Heart right ventricle (tissue), 16 donors: ENCODE results near the gene MRM2. TPM values are rescaled to one million over a fixed set of nuclear protein-coding genes. Genes with fewer than 3 reads are reported as not detected.

ENCODE experiments used
- ATAC-seq, 8 donors: fragments of 200-7000 bp; cut with Tn5 transposase; one replicate each; pipeline ENCODE4 v1.9.1; 2020; ENCODE audit warnings: mild to moderate bottlenecking in 8 of 8, moderate library complexity in 8 of 8, moderate number of reproducible peaks in 1 of 8
- DNase-seq, 2 donors: peaks; one replicate each; pipeline ENCODE4 v3.0.0-alpha.2; 2020
- H3K27ac ChIP-seq, 10 donors: fragments of 200-600 bp; sonication (generic) in 2 of 10; one replicate each; pipeline versions ENCODE4 v1.5.0 to v1.8.0; 2020 to 2022; ENCODE audit warnings: mild to moderate bottlenecking in 3 of 10
- H3K27me3 ChIP-seq, 7 donors: fragments of 200-600 bp; one replicate each; pipeline ENCODE4 v1.8.0; 2021 to 2022; ENCODE audit warnings: mild to moderate bottlenecking in 2 of 7
- H3K36me3 ChIP-seq, 9 donors: fragments of 200-600 bp; sonication (generic) in 1 of 9; one replicate each; pipeline versions ENCODE4 v1.5.0 to v1.8.0; 2020 to 2022; ENCODE audit warnings: mild to moderate bottlenecking in 2 of 9
- H3K4me1 ChIP-seq, 9 donors: fragments of 200-600 bp; sonication (generic) in 1 of 9; one replicate each; pipeline versions ENCODE4 v1.5.0 to v1.8.0; 2020 to 2022; ENCODE audit warnings: mild to moderate bottlenecking in 4 of 9
- H3K4me3 ChIP-seq, 10 donors: fragments of 200-600 bp; sonication (generic) in 2 of 10; one replicate each; pipeline versions ENCODE4 v1.5.0 to v1.8.0; 2020 to 2022; ENCODE audit warnings: mild to moderate bottlenecking in 7 of 10, moderate library complexity in 2 of 10
- H3K9me3 ChIP-seq, 11 donors: fragments of 200-600 bp in 10 of 11; sonication (generic) in 2 of 11; one replicate each; pipeline versions ENCODE4 v1.5.0 to v1.8.0; 2013 to 2022; ENCODE audit warnings: mild to moderate bottlenecking in 2 of 11, control low read depth in 1 of 11, moderate library complexity in 1 of 11
- WGBS, 2 donors: extraction: QIAGEN DNeasy Blood & Tissue Kit; methylation state at CpG; one replicate each; pipeline ENCODE4 v1.1.7; 2013; ENCODE audit warnings: inconsistent platforms in 1 of 2; 5-methylcytosine and 5-hydroxymethylcytosine counted together
- intact Hi-C, 10 donors: fragments of 100-400 bp; cut with DNase I; formaldehyde crosslinking; loops; one replicate each; pipeline versions ENCODE4 v1.11.1 to v1.14.2; 2022
- polyA plus RNA-seq, 2 donors: library from polyadenylated mRNA; stranded (reverse); fragments of 200-250 nt; gene quantifications; one replicate each; pipeline ENCODE4 v1.2.3, GENCODE V29; 2013
- total RNA-seq, 10 donors: library from RNA; stranded (reverse); fragmentation: NEBNext Ultra II Directional in 3 of 10; extraction: Animal tissue kit (Norgen Biotek cat#: 25700) in 3 of 10; gene quantifications; one replicate each; pipeline versions ENCODE4 v1.2.1 to v1.2.4, GENCODE V29; 2021 to 2023
- TF ChIP-seq, protein P1 (sequence below), 9 donors: fragments of 200-600 bp; sonication (generic) in 2 of 9; IDR thresholded peaks; one replicate each; pipeline versions ENCODE4 v1.5.0 to v1.8.0; 2021 to 2022; ENCODE audit warnings: antibody characterized with exemption in 9 of 9, mild to moderate bottlenecking in 5 of 9, moderate library complexity in 1 of 9
- donor health status: Arrhythmogenic right ventricular cardiomyopathy.
- donor health status: ischemic (EF 13 %, LVEDD 7.1; RV severe dilation, severe dysfunction).
- donor health status: healthy with polysubstance abuse.
- donor health status: DM: no; HTN: yes; CAD: no.
- donor health status: DM: no; HTN: no; CAD: no.
- donor health status: ischemic (EF 25% LVEDD 6.9; RV normal size, moderate dysfunction).
- donor health status: ischemic (EF 25% LVEDD 5.7; RV mildly dilated, moderate dysfunction).
- donor health status: healthy.
- donor health status: DM: yes; HTN: yes; CAD: no.
- donor health status: Ischemic cardiomyopathy.
- donor health status: ischemic (EF 35%, LVEDD 5.7; RV mildly dilated, moderate dysfunction).
- donor health status: nonischemic (EF 11% LVEDD 7.7; RV severe dilation, severe dysfunction).
- donor health status: DM: yes; HTN: yes; CAD: no.
- donor health status: PGD.
- donor health status: ischemic (EF 29% LVEDD 5.4; RV normal size, mild dysfunction).
- donor health status: nonischemic (EF 23%, LVEDD 6.1; RV moderate dilation, normal function).

The MRM2 gene
- total and polyA plus RNA-seq, 12 donors, result 14.2 to 25.0 (median 19.6) TPM

DNA sequence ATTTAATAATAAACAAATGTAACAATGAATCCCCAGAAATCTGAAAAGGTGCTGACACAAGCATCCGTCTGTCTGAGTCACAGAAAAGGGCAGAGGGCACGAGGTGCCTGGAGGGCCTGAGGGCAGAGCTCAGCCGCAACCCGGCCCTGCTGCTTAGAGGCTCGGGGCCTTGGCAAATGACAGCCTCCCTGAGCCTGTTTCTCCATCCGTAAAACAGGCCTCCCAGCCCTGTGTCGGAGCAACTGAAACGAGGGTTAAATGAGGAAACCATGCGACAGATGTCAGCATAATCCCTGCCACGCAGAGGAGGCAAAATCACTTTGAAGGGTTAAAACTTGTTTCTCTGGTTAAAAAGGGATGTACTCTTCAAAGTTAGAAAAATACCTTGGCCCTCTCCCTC lies 24.9 kb upstream of the MRM2 start:
- H3K36me3 ChIP-seq, result peaks cover 0 to 60% (median 19%) of the 10 kb centered on the region in 9 donors
- no peak overlapping the region for H3K27ac ChIP-seq
- intact Hi-C loops, result no loop called here
- no peak overlapping the region for H3K4me3 ChIP-seq
- H3K9me3 ChIP-seq, result no peaks in the 10 kb centered on the region
- H3K4me1 ChIP-seq, result peaks cover 0 to 26% (median 5%) of the 10 kb centered on the region in 9 donors
- ATAC-seq (no peak), DNase-seq (no peak)
- no peaks in the 10 kb centered on the region for H3K27me3 ChIP-seq
- 74 to 82% methylated on average over 10 of the region's 10 CpGs for WGBS, 2 donors
- TF ChIP-seq, protein P1, sequence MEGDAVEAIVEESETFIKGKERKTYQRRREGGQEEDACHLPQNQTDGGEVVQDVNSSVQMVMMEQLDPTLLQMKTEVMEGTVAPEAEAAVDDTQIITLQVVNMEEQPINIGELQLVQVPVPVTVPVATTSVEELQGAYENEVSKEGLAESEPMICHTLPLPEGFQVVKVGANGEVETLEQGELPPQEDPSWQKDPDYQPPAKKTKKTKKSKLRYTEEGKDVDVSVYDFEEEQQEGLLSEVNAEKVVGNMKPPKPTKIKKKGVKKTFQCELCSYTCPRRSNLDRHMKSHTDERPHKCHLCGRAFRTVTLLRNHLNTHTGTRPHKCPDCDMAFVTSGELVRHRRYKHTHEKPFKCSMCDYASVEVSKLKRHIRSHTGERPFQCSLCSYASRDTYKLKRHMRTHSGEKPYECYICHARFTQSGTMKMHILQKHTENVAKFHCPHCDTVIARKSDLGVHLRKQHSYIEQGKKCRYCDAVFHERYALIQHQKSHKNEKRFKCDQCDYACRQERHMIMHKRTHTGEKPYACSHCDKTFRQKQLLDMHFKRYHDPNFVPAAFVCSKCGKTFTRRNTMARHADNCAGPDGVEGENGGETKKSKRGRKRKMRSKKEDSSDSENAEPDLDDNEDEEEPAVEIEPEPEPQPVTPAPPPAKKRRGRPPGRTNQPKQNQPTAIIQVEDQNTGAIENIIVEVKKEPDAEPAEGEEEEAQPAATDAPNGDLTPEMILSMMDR (IDR thresholded peaks at IDR 0.05), result no peak

DNA sequence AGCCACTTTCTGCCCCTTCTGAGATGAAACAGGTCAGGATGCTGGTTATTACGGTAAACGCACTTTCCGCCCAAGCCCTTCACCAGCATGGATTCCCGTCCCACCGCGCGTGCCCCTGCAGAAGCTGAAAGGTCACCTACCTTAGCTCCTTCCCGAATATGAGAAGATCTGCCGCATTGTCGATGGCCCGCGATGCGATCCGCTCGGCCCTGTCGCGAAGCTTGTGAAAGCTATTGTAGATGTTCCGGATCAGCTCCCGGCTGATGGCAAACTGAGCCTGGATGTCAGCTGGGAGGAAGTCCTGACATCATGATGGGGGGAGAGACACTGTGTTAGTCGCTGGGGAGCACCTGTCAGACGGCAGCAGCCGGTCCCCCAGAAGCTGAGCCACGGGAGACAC lies 22.2 kb upstream of the MRM2 start:
- Histone ChIP-seq H3K36me3 (peaks cover 0 to 48% (median 12%) of the 10 kb centered on the region in 9 donors), H3K27me3 (no peaks in the 10 kb centered on the region), H3K9me3 (no peaks in the 10 kb centered on the region), H3K4me1 (peaks cover 0 to 10% (median 0%) of the 10 kb centered on the region in 9 donors), H3K4me3 (no peak overlapping the region), H3K27ac (no peak overlapping the region)
- intact Hi-C loops, result no loop called here
- TF ChIP-seq, protein P1 (IDR thresholded peaks at IDR 0.05), result no peak
- WGBS, 2 donors, result 96 to 99% methylated on average over 23 of the region's 23 CpGs
- DNase-seq (no peak), ATAC-seq (no peak)

DNA sequence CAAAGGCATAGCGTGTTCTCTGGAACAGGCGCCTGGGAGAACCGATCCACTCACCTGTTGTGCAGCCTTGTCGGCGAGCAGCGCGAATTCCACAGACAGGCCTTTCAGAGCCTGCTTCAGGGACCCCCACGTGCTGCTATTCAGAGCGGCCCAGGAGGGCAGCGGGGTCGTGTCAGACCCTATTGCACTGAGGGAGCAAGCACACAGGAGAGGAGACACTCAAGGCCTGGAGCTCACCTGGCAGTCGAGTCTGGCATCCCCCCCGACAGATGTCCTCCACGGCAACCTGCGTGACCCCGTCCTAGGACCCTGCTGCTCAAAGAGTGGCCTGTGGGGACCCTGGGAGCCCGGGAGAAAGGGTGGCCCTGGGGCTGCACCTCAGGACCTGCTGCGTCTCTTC lies 21.2 kb upstream of the MRM2 start:
- TF ChIP-seq, protein P1 (IDR thresholded peaks at IDR 0.05), result no peak
- peaks cover 0 to 53% (median 12%) of the 10 kb centered on the region in 9 donors for H3K36me3 ChIP-seq
- no peaks in the 10 kb centered on the region for H3K27me3 ChIP-seq
- ATAC-seq (no peak), DNase-seq (no peak)
- peaks cover 0 to 10% (median 0%) of the 10 kb centered on the region in 9 donors for H3K4me1 ChIP-seq
- intact Hi-C loops, result no loop called here
- no peak overlapping the region for H3K4me3 ChIP-seq
- no peak overlapping the region for H3K27ac ChIP-seq
- no peaks in the 10 kb centered on the region for H3K9me3 ChIP-seq
- WGBS, 2 donors, result 90 to 97% methylated on average over 18 of the region's 18 CpGs

DNA sequence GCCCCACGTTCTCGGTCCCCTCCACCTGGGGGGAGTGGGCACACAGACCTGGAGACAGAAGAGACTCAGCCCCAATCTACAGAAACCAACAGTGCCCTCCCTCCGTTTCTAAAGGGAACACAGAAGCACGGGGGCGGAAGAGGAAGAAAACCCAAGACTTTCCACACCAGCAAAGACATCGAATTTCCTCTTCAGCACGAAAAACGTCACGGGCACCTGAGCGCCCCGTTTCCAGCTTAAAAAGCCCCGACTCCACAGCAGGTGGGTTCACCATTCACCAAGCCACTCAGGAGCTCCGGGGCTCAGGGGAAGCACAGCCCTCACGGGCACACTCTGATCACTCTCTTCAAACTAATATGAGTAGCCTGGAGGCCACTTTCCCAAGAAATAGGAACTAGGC lies 19.6 kb upstream of the MRM2 start:
- peak overlapping the region in 1 of 10 donors; percentile 39 for H3K4me3 ChIP-seq
- intact Hi-C loops, result no loop called here
- WGBS, 2 donors, result 85 to 90% methylated on average over 14 of the region's 14 CpGs
- peaks cover 0 to 10% (median 0%) of the 10 kb centered on the region in 9 donors for H3K4me1 ChIP-seq
- peaks cover 0 to 62% (median 12%) of the 10 kb centered on the region in 9 donors for H3K36me3 ChIP-seq
- no peaks in the 10 kb centered on the region for H3K9me3 ChIP-seq
- DNase-seq, result peak in 1 of 2 donors; percentile 21
- H3K27me3 ChIP-seq, result no peaks in the 10 kb centered on the region
- peak in 4 of 8 donors; percentile 9 to 25 (median 11) for ATAC-seq
- TF ChIP-seq, protein P1 (IDR thresholded peaks at IDR 0.05), result no peak
- H3K27ac ChIP-seq, result peak overlapping the region in 4 of 10 donors; percentile 27 to 88 (median 43)
